GM20000 (cell line): ENCODE data around the gene TNFRSF14.
A peak's percentile ranks its signal among the peaks of the same experiment; 100 is the strongest.

ENCODE experiments used
- DNase-seq: peaks from one replicate; pipeline ENCODE4 v3.0.0; 2012; ENCODE audit warnings: low spot score
- CTCF ChIP-seq: IDR thresholded peaks from 2 replicates; pipeline ENCODE4 v1.5.1; 2012; ENCODE audit warnings: mild to moderate bottlenecking, control low read depth; ENCODE audit errors: extremely low read depth, missing control alignments

TNFRSF14 gene

GRCh38 chr1:2528966-2529783 is 27.0 kb upstream of the TNFRSF14 start:
- peak; percentile 3 for TF ChIP-seq CTCF
- DNase-seq: peak; percentile 77

- DNase-seq: no peak
- no peak for TF ChIP-seq CTCF
These were observed 26.2 kb upstream of the TNFRSF14 start, which contains the start of gene HES5 for GRCh38 chr1:2529784-2530512. TSS of gene HES5 (minus strand) at chr1:2530263. CDS start at chr1:2530164, 99 bp downstream.

GRCh38 chr1:2530513-2531361 is 25.4 kb upstream of the TNFRSF14 start:
- no peak for DNase-seq
- no peak for TF ChIP-seq CTCF

GRCh38 chr1:2532485-2533160 is 23.5 kb upstream of the TNFRSF14 start:
- TF ChIP-seq CTCF: no peak
- no peak for DNase-seq

GRCh38 chr1:2533365-2533764 is 22.8 kb upstream of the TNFRSF14 start:
- DNase-seq: no peak
- no peak for TF ChIP-seq CTCF

GRCh38 chr1:2534315-2534686 is 21.9 kb upstream of the TNFRSF14 start:
- no peak for DNase-seq
- TF ChIP-seq CTCF: no peak
